Measurements from ENCODE around the gene HES7.

HES7 gene

GRCh38 chr17:8156246-8156992, 32.5 kb upstream of the HES7 start:
- DNase-seq = peak; percentile 100
- Histone ChIP-seq H3K9me3 (ENCODE audit: severe bottlenecking) (no peaks in the 10 kb centered on the region), H3K4me3 (ENCODE audit: low read depth, low read length) (peak overlapping the region; percentile 46), H3K36me3 (peaks cover 25% of the 10 kb centered on the region), H3K27me3 (ENCODE audit: insufficient read depth, low read depth, severe bottlenecking) (no peaks in the 10 kb centered on the region), H3K27ac (peak overlapping the region; percentile 86)
- no peak for TF ChIP-seq CTCF (IDR thresholded peaks at IDR 0.05; ENCODE audit: low read depth, low read length)

- no peak for TF ChIP-seq CTCF (IDR thresholded peaks at IDR 0.05; ENCODE audit: low read depth, low read length)
- DNase-seq = no peak
- H3K27me3 ChIP-seq (ENCODE audit: insufficient read depth, low read depth, severe bottlenecking) = no peaks in the 10 kb centered on the region
- H3K27ac ChIP-seq = no peak overlapping the region
- H3K4me3 ChIP-seq (ENCODE audit: low read depth, low read length) = peak overlapping the region; percentile 46
- H3K36me3 ChIP-seq = peaks cover 20% of the 10 kb centered on the region
- H3K9me3 ChIP-seq (ENCODE audit: severe bottlenecking) = no peaks in the 10 kb centered on the region
Observed at GRCh38 chr17:8155996-8156245, 32.0 kb upstream of the HES7 start.

GRCh38 chr17:8155231-8155995, 31.5 kb upstream of the HES7 start:
- DNase-seq = no peak
- no peak for TF ChIP-seq CTCF (IDR thresholded peaks at IDR 0.05; ENCODE audit: low read depth, low read length)

GRCh38 chr17:8154608-8155155, 30.8 kb upstream of the HES7 start:
- no peaks in the 10 kb centered on the region for H3K9me3 ChIP-seq (ENCODE audit: severe bottlenecking)
- H3K36me3 ChIP-seq = peaks cover 21% of the 10 kb centered on the region
- H3K4me3 ChIP-seq (ENCODE audit: low read depth, low read length) = peak overlapping the region; percentile 37
- peak overlapping the region; percentile 34; the same call in 1 of the 2 replicates for H3K27ac ChIP-seq
- no peak for TF ChIP-seq CTCF (IDR thresholded peaks at IDR 0.05; ENCODE audit: low read depth, low read length)
- H3K27me3 ChIP-seq (ENCODE audit: insufficient read depth, low read depth, severe bottlenecking) = no peaks in the 10 kb centered on the region
- DNase-seq = no peak

More at GRCh38 chr17:8155231-8155995, 31.5 kb upstream of the HES7 start:
- Histone ChIP-seq H3K27me3 (ENCODE audit: insufficient read depth, low read depth, severe bottlenecking) (no peaks in the 10 kb centered on the region), H3K27ac (no peak overlapping the region), H3K9me3 (ENCODE audit: severe bottlenecking) (no peaks in the 10 kb centered on the region), H3K36me3 (peaks cover 17% of the 10 kb centered on the region), H3K4me3 (ENCODE audit: low read depth, low read length) (peak overlapping the region; percentile 46)

DNA sequence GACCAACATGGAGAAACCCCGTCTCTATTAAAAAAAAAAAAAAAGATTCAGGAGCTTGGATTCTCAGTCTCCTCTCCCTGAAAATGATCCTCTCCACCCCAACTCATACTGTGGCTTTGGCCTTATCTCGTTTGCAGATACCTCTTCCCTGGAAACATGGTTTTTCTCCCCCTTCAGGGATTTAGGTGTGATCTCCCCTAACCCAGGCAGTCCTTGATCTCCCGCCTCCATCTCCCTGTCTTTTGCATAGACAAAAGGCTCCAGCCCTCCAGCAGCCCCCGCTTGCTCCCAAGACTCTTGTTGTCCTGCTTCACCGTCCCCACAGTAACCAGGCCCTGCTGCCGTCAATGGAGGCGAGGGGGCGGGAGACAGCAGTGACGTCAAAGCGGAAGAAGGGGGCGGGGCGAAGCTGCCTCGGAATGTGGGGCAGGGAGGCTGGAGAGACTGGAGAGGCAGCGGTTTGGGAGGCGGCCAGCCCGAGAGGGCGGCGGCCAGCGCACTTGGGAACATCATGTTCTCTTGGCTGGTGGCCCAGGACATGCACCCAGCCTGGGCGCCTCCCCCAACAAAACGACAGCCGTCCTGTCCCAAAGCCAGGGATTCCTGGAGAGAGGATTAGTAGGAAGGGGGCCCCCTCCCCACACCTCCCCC, 30.2 kb upstream of the HES7 start:
- no peaks in the 10 kb centered on the region for H3K27me3 ChIP-seq (ENCODE audit: insufficient read depth, low read depth, severe bottlenecking)
- no peak for TF ChIP-seq CTCF (IDR thresholded peaks at IDR 0.05; ENCODE audit: low read depth, low read length)
- peak overlapping the region; percentile 37 for H3K4me3 ChIP-seq (ENCODE audit: low read depth, low read length)
- H3K36me3 ChIP-seq = peaks cover 21% of the 10 kb centered on the region
- DNase-seq = peak; percentile 93
- peak overlapping the region; percentile 79 for H3K27ac ChIP-seq
- no peaks in the 10 kb centered on the region for H3K9me3 ChIP-seq (ENCODE audit: severe bottlenecking)
